SK-N-MC (cell line): ENCODE measurements around the gene LAMC3.

Experiments used
- EZH2 ChIP-seq: fragments of 200-600 bp; sonication (generic); IDR thresholded peaks from one replicate; pipeline ENCODE4 v1.6.1; 2017; ENCODE audit warnings: antibody characterized with exemption
- FOXP2 ChIP-seq: optimal IDR thresholded peaks from 2 replicates; pipeline ENCODE3; 2011; ENCODE audit warnings: mild to moderate bottlenecking, moderate library complexity; ENCODE audit not compliant: insufficient read depth; ENCODE audit errors: extremely low read length, control extremely low read depth
- POLR2AphosphoS5 ChIP-seq: IDR thresholded peaks from 2 replicates; pipeline ENCODE4 v1.6.1; 2012; ENCODE audit warnings: mild to moderate bottlenecking, low read depth, low read length, borderline replicate concordance

DNA sequence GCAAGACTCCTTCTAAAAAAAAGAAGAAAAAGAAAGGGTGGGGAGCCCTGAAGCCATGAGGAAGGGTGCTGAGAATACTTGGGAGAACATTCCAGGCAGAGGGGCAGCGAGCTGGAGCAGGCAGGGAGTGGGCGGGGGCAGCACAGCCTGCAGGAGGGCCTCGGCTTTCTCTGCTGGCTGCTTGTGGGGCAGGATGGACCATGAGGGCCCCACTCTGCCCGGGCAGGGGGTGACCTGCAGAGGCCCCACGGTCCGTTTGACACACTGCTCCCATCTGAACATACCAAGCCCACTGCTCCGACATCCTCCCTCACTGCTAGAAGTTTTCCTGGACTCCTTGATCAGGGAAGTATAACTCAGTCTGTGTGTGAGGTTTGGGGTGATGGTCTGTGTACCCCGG is 104.7 kb downstream of the LAMC3 start:
- TF ChIP-seq POLR2AphosphoS5 (no peak), EZH2 (no peak), FOXP2 (no peak)
